ENCODE results near the gene CD81. TPM values are rescaled to one million over a fixed set of nuclear protein-coding genes. Genes with fewer than 3 reads are reported as not detected.

Gene CD81
- total and polyA plus RNA-seq, 9 of the 15 experiments (the other 6 are each of a cell fraction or from before 2014, with no cell fraction given): 2.4 to 189 (median 61.7) TPM

DNA sequence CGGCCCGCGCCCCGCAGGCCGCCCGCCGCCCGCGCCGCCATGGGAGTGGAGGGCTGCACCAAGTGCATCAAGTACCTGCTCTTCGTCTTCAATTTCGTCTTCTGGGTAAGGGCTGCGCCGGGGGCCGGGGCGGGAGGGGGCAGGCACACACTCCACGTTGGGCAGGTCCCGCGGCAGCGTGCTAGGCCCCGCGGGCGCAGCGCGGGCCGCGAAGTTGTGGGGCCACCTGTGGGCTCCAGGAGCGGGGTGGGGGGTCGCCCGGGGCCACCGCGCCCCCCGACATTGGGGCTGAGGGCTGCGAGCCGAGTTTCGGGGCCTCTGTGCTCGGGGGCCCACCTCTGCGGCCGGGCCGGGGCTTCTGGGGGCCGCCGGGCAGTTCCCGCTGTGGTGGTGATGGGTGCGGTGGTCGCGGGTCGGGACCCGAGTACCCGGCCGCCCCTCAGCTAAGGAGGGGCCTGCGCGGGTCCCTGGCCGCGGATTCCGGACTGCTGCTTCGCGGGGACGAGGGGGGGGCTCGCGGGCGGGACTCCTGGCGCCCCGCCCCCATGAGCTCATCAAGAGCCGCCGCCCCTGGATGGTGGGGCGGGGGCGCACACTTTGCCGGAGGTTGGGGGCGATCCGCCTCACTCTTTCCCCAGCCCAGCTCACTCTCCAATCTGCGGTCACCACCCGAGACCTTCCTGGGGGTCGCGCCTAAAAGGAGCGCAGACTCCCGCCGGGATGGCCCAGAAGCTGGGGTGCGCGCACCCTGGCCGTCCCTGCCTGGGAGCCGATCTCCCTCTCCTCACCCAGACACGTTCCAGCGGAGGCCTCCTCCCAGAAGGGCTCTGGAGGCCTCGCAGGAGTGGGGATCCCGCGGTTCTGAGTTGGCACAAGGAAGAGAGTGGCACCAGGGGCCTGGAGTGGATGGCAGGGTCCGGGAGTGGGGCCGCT is 667 bp downstream of the CD81 start (continued):
- TF ChIP-seq, protein P1, sequence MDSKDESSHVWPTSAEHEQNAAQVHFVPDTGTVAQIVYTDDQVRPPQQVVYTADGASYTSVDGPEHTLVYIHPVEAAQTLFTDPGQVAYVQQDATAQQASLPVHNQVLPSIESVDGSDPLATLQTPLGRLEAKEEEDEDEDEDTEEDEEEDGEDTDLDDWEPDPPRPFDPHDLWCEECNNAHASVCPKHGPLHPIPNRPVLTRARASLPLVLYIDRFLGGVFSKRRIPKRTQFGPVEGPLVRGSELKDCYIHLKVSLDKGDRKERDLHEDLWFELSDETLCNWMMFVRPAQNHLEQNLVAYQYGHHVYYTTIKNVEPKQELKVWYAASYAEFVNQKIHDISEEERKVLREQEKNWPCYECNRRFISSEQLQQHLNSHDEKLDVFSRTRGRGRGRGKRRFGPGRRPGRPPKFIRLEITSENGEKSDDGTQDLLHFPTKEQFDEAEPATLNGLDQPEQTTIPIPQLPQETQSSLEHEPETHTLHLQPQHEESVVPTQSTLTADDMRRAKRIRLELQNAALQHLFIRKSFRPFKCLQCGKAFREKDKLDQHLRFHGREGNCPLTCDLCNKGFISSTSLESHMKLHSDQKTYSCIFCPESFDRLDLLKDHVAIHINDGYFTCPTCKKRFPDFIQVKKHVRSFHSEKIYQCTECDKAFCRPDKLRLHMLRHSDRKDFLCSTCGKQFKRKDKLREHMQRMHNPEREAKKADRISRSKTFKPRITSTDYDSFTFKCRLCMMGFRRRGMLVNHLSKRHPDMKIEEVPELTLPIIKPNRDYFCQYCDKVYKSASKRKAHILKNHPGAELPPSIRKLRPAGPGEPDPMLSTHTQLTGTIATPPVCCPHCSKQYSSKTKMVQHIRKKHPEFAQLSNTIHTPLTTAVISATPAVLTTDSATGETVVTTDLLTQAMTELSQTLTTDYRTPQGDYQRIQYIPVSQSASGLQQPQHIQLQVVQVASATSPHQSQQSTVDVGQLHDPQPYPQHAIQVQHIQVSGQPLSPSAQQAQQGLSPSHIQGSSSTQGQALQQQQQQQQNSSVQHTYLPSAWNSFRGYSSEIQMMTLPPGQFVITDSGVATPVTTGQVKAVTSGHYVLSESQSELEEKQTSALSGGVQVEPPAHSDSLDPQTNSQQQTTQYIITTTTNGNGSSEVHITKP (IDR thresholded peaks at IDR 0.05; ENCODE audit: partially characterized antibody): peak; percentile 29
- TF ChIP-seq, protein P2, sequence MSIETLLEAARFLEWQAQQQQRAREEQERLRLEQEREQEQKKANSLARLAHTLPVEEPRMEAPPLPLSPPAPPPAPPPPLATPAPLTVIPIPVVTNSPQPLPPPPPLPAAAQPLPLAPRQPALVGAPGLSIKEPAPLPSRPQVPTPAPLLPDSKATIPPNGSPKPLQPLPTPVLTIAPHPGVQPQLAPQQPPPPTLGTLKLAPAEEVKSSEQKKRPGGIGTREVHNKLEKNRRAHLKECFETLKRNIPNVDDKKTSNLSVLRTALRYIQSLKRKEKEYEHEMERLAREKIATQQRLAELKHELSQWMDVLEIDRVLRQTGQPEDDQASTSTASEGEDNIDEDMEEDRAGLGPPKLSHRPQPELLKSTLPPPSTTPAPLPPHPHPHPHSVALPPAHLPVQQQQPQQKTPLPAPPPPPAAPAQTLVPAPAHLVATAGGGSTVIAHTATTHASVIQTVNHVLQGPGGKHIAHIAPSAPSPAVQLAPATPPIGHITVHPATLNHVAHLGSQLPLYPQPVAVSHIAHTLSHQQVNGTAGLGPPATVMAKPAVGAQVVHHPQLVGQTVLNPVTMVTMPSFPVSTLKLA (conservative IDR thresholded peaks at IDR 0.05): peak in 1 of 2 experiments; percentile 56; a peak in 2 of 4 replicates
- peak; percentile 82 for TF ChIP-seq RBFOX2 (IDR thresholded peaks at IDR 0.05; ENCODE audit: low read depth, low read length)
- TF ChIP-seq ATF7 (IDR thresholded peaks at IDR 0.05): peak; percentile 85
- peak; percentile 62 for TF ChIP-seq JUND (IDR thresholded peaks at IDR 0.05; ENCODE audit: borderline replicate concordance, low read depth, low read length)
- no peak; the same call in 2 of the 3 replicates for TF ChIP-seq JUND (tag; IDR thresholded peaks at IDR 0.05; ENCODE audit: borderline replicate concordance, low read depth, low read length)
- TF ChIP-seq, protein P3, sequence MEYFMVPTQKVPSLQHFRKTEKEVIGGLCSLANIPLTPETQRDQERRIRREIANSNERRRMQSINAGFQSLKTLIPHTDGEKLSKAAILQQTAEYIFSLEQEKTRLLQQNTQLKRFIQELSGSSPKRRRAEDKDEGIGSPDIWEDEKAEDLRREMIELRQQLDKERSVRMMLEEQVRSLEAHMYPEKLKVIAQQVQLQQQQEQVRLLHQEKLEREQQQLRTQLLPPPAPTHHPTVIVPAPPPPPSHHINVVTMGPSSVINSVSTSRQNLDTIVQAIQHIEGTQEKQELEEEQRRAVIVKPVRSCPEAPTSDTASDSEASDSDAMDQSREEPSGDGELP (CRISPR knock-in tag; IDR thresholded peaks at IDR 0.05; ENCODE audit: borderline replicate concordance): 0 out of 2 replicates have a peak, but pooled peaks have one; percentile 6
- TF ChIP-seq, protein P4, sequence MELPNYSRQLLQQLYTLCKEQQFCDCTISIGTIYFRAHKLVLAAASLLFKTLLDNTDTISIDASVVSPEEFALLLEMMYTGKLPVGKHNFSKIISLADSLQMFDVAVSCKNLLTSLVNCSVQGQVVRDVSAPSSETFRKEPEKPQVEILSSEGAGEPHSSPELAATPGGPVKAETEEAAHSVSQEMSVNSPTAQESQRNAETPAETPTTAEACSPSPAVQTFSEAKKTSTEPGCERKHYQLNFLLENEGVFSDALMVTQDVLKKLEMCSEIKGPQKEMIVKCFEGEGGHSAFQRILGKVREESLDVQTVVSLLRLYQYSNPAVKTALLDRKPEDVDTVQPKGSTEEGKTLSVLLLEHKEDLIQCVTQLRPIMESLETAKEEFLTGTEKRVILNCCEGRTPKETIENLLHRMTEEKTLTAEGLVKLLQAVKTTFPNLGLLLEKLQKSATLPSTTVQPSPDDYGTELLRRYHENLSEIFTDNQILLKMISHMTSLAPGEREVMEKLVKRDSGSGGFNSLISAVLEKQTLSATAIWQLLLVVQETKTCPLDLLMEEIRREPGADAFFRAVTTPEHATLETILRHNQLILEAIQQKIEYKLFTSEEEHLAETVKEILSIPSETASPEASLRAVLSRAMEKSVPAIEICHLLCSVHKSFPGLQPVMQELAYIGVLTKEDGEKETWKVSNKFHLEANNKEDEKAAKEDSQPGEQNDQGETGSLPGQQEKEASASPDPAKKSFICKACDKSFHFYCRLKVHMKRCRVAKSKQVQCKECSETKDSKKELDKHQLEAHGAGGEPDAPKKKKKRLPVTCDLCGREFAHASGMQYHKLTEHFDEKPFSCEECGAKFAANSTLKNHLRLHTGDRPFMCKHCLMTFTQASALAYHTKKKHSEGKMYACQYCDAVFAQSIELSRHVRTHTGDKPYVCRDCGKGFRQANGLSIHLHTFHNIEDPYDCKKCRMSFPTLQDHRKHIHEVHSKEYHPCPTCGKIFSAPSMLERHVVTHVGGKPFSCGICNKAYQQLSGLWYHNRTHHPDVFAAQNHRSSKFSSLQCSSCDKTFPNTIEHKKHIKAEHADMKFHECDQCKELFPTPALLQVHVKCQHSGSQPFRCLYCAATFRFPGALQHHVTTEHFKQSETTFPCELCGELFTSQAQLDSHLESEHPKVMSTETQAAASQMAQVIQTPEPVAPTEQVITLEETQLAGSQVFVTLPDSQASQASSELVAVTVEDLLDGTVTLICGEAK (IDR thresholded peaks at IDR 0.05): no peak
- TF ChIP-seq, protein P4 (CRISPR knock-in tag; IDR thresholded peaks at IDR 0.05): no peak
- TF ChIP-seq ZFP1 (CRISPR knock-in tag; IDR thresholded peaks at IDR 0.05): no peak
